ENCODE measurements around the gene RFFL.

The RFFL gene

GRCh38 chr17:34958438-34958837, 105.1 kb downstream of the RFFL start:
- no peak for DNase-seq
